GM21423 (cell line): Measurements from ENCODE around the gene LGR6.
"Not testable (repeated sequence)": the region's sequence is repeated elsewhere in the genome, so short reads cannot be mapped to it uniquely, and the experiment has no call there.

Experiments
- ATAC-seq: cut with Tn5 transposase; IDR thresholded peaks from one replicate; pipeline ENCODE4 v1.9.1; 2021; ENCODE audit warnings: mild to moderate bottlenecking, moderate library complexity; ENCODE audit not compliant: unreplicated experiment

Gene LGR6

DNA sequence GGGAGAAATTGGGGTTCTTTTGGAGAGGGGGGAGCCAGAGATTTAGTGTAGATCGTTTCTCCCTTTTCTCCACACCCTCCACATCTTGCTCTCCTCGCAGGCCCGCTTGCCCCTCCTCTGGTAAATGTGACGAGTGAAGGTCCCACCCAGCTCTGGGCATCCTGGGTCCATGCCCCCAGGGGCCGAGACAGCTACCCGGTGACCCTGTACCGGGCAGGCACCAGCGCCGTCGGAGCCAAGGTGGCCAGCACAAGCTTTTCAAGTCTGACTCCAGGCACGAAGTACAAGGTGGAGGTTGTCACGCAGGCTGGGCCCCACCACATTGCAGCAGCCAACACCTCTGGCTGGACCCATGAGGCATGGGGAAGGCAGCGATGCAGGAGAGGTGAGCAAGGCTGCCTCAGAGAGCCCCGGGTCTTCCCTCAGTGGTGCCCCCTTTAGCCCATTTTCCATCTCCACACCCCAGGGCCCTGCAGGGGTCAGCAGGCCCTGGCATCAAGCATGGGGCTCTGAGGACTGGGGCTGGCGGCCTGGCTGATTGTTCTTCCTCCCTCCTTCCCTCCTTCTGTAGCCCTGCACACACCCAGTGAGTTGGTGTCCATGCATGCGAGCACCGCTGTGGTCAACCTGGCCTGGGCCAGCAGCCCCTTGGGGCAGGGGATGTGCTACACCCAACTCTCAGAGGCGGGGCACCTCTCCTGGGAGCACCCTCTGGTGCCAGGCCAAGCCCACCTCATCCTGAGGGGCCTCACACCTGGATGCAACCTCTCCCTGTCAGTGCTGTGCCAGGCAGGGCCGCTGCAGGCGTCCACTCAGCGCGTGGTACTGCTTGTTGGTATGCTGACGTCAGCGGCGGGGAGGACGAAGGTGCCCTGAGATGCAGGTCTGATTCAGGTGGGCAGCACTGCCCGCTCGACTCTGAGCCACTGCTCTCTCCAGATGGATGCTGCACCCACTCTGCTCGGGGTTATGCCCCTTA lies 16.4 kb upstream of the LGR6 start:
- no peak for ATAC-seq

DNA sequence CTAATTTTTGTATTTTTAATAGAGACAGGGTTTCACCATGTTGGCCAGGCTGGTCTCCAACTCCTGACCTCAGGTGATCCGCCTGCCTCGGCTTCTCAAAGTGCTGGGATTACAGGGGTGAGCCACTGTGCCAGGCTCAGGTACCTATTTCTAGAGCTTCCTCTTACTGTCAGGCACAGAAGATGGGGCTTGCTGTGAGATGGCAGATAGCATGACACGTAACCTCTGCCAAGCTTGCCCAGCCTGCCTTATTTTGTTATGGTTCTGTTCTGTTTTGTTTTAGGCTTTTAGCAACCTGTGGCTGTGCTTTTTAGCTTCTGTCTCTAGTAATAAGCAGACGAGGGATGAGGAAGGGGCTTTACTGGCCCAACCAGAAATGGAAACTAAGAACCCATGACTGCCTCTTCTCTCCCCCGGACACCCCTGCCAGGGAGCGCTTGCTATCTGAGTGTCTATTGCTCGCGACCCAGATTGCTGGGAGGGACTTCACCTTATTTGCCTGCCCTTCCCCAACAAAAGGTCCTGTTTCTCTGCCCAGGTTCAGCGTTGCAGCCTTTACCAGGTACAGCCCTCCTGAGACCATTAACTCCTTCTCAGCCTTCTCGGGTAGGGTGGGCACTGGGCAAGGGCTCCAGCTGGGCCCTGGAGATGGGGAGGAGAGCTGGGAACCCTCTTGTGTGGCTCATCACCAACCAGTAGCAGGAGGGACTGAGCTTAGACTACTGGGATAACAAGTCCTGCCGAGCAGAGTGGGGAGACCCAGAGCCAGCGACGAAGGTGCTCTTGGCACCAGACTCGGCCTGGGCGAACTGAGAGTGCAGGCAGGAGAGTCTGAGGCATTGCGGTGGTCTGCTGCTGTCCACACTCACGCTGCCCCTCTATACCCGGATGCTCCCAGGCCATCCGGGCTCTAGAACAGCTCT lies 13.5 kb upstream of the LGR6 start:
- ATAC-seq = no peak

DNA sequence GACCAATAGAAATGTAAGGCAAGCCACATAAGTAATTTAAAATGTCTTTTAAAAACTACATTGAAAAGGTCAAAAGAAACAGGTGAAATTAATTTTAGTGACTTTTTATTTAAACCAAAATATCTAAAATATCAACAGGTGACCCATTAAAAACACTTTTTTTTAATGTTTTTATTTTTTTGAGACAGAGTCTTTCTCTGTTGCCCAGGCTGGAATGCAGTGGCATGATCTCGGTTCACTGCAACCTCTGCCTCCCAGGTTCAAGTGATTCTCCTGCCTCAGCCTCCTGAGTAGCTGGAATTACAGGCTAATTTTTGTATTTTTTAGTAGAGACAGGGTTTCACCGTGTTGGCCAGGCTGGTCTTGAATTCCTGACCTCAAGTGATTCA lies 12.9 kb upstream of the LGR6 start:
- ATAC-seq = not testable (repeated sequence)

DNA sequence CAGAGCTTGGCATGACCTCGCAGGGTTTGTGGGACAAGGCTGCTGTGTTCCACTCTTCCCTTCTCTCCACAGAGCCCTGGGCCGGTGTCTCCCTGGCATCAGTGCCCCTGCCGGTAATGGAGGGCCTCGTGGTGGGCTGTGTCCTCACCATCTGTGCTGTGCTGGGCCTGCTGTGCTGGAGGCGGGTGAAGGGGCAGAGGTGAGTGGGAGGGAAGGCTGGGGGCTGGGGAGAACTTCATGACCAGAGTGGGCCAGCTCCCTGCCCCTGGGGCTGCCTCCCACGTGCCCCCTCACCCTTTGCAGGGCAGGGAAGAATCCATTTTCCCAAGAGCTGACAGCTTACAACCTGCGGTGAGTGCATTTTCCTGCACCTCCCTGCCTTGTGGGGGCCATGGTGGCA lies 12.0 kb upstream of the LGR6 start:
- ATAC-seq = no peak

DNA sequence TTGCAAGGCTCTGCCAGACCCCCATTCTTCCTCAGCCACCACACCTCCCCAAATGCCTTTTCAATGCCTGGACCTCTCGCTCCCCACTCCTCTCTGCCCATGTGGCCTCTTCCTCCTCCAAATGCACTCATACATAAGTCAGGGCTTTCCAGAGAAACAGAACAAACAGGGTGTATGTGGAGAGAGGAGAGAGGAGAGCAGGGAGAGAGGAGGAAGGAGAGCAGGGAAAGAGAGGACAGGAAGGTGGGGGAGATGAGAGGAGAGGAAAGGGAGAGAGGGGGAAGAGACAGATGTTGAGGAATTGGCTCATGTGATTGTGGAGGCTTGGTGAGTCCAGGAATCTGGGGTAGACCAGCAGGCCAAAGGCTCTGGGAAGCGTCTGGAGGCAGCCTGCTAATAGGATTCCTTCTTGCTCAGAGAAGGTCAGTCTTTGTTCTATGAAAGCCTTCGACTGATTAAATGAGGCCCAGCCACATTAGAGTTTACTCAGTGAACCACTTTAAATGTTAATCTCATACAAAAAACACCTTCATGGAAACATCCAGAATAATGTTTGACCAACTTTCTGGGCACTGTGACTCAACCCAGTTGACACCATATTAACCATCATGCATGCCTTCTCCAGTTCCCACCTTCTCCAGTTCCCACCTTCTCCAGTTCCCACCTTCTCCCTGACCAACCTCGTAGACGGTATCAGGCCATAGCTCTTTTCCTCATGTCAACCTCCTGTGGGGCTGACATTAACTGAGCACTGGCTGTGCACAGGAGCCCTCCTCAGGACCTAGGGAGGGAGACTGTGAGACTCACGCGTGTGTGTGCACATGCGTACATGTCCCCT lies 11.3 kb upstream of the LGR6 start:
- ATAC-seq = no peak

DNA sequence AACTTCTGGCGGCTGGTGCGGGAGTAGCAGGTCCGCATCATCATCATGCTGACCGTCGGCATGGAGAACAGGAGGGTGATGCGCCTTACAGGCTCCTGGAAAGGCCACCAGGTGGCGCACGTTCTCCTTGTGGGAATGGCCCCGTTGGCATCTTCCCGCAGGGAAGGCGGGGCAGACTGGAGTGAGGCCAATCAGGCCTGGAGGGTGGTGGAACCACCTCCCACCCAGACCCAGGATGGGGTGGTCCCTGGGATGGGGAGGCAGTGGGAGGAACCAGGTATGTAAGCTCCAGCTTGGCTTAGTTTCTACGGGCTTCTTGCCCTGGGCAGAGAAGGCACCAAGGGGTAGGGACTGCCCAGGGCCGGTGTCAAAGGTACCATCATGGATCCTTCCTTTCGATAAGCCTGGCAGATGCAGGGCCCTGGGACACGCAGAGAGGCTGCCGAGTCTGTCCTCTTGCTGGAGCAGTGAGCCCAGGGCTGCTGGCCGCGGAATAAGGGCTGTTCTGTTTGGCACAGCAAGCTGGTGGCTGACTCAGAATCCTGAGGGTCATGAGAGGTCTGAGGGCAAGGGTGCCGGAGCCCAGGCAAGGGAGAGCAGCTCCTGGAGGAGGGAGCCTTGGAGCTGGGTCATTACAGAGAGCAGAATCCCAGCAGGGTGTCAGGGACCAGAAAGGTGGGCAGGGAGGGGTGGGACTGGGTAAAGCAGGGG lies 8.7 kb upstream of the LGR6 start:
- ATAC-seq = no peak

DNA sequence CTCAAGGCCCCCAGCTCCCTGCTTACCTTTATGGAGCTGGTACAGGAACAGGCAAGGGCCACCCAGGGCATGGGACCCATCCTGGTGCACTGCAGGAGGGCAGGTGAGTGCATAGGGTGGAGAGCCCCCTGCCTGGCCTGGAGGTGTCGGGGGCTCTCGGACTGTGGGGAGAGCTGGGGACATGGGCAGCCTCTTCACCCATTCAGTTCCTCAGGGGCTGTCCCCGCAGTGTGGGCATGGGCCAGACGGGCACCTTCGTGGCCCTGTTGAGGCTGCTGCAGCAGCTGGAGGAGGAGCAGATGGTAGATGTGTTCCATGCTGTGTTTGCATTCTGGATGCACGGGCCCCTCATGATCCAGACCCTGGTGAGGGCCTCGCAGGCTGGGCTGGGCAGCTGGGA lies 7.3 kb upstream of the LGR6 start:
- ATAC-seq = no peak

DNA sequence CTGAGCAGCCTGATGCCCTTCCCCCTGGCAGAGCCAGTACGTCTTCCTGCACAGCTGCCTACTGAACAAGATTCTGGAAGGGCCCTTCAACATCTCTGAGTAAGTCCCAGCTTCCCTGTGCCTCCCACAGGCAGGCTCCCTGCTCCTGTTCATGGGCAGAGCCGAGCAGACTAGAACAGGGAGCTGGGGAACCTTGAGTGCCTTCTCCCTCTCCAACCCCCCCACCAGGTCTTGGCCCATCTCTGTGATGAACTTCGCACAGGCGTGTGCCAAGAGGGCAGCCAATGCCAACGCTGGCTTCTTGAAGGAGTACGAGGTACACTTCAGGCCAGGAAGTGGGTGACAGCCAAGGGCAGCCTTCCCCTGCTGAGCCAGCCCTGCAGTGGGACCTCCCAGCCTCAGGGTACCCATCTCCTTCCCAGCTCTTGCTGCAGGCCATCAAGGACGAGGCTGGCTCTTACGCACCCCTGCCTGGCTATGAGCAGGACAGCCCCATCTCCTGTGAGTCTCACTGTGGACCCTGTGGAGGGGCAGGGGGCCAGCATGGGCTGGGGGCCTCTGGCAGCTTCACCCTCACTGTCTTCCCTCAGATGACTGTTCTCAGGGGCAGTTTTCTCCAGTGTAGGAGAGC lies 6.4 kb upstream of the LGR6 start:
- no peak for ATAC-seq

DNA sequence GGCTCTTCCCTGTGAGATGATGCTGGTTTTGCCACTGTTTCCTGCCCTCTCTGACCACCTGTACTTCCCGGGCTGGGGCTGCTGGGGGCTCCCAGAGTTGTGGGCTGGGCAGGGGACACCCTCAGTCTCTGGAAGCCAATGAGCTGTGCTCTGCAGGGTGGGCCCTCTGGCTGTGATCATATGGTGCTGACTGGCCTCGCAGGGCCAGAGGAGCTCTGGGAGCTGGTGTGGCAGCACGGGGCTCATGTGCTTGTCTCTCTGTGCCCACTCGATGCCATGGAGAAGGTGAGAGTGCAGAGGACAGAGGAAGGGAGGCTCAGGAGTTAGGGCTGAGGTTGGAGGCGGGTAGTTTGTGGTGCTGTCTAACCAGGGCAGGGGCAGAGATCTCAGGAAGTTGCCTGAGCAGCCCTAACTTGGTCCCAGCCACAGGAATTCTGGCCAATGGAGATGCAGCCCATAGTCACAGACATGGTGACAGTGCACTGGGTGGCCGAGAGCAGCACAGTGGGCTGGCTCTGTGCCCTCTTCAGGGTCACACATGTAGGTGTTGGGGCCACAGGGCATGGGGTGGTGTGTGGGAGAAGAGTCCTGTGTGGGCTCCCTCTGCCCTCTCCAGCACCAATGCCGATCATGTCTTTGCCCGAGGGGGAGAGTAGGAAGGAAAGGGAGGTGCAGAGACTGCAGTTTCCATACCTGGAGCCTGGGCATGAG lies 5.7 kb upstream of the LGR6 start:
- ATAC-seq = no peak

DNA sequence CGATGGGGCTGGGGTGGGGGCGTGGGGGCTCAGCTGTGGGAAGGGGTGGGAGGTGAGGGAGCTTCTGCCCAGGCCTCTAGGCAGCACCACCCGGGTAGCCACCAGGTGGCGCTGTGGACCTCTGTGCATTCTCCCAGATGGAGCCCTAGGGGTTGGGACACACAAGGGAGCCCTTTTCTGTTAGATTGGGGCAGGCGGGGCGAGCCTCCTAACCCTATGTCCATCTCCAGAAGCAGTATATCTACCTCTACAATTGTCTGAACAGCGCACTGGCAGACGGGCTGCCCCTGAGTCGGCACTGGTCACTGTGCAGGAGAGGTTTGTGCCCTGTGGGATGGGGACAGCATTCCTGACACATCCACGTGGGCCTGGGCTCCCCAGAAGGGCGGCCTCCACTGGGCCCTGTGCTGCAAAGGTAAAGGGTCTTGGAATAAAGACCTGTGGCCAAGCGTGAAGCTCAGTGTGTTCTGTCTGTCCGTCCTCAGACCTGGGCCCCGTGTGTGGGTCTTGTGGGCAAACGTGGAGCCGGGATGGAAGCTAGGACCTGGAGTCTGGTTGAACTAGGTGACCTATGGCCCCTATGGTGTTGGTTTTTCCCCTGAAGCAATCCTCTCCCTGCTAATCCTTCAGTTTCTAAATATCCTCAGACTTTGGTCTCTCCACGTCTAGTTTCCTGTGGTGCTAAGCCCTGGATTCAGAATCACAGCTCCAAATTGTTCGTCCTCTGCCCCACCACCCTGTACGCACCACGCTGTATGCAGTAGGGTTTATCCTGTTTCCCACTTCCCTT lies 4.4 kb upstream of the LGR6 start:
- no peak for ATAC-seq

DNA sequence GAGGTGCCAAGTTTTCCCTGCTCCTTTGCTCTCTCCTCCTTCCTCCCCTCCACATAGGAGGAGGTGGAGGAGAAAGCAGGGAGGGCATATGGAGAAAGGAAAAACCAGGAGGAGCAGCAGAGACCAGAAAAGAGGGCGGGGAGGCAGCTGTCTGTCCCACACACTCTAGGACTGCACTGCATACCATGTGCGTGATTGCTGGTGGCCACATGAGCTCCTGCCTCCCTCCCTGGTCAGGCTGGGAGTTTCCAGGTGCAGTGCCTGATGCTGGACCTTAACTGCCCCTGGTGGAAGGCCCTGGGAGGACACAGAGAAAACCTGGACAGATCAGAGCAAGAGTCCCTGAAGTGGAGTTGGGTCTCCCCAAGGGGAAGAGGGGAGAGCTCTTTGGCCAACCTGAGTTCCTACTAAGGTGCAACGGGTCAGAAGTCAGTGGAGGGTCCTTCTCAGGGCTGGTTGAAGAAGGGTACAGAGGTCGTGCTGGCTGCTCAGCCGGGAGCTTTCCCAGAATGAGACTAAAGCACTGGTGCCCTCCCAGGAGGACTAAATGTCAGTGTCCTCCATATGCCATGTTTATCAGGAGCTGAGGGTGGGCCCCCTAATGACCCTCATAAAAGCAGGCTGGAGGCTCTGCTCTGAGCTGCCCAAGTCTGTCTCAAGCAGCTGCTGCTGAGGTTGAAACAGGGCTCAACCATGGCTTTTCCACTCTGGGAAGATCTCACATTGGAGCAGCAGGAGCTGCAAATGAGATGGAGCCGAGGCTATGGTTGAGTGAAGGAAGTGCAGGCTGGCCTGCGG lies 3.5 kb upstream of the LGR6 start:
- no peak for ATAC-seq

DNA sequence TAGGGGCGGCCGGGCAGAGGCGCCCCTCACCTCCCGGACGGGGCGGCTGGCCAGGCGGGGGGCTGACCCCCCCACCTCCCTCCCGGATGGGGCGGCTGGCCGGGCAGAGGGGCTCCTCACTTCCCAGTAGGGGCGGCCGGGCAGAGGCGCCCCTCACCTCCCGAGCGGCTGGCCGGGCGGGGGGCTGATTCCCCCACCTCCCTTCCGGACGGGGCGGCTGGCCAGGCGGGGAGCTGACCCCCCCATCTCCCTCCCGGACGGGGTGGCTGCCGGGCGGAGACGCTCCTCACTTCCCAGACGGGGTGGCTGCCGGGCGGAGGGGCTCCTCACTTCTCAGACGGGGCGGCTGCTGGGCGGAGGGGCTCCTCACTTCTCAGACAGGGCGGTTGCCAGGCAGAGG lies 2.2 kb upstream of the LGR6 start:
- ATAC-seq = not testable (repeated sequence)

DNA sequence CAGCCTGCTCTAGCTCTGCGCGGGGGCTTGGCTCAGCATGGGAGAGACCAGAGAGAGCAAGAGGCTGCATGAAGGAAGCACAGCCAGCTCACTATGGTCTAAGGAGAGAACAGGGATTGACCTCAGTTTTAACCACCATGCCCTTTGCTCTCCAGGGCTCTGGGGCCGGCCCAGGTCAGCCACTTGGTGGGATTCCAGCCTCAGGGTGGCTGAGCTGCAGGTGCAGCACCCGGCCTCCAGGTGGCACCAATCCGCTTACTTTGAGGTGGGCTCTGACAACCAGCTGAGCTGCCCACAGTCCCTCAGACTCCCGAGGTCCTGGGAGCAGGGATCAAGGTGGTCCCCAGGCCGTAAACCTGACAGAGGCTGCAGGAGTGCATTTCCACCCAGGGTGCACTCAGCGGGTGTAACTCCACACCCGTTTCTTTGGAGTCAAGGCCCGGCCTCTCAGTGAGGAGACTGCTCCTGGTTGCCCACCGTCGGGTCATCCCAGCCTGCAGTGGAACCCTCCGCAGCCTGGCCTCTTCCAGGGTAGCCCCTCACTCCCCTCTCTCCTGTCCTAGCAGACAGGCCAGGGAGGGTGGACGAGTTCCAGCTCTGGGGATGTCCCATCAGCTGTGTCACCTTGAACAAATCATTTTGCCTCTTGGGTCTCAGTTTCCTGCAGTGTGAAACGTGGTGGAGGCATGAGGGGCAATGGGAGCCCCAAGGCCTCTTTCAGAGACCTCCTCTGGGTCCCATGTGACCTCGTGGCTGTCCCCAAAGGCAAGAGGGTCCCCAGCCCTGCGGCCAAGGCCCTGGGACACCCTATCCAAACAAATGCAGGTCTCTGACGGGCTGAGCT lies 607 bp upstream of the LGR6 start:
- ATAC-seq = no peak

DNA sequence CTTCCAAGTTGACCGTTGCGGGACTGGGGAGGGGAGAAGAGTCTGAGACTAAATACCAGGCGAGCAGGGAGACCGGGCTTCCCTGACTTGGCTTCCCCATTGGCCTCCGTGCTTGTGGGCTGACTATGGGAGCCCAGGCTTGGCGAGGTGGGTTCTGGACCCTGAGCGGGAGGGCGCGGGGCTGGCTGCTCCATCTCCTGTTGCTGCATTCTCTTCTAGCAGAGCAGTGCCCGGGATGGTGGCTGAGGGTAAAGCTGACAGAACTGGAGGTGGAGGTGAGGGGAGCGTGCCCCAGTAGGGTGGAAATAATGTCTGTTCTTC lies 689 bp downstream of the LGR6 start:
- ATAC-seq = no peak

DNA sequence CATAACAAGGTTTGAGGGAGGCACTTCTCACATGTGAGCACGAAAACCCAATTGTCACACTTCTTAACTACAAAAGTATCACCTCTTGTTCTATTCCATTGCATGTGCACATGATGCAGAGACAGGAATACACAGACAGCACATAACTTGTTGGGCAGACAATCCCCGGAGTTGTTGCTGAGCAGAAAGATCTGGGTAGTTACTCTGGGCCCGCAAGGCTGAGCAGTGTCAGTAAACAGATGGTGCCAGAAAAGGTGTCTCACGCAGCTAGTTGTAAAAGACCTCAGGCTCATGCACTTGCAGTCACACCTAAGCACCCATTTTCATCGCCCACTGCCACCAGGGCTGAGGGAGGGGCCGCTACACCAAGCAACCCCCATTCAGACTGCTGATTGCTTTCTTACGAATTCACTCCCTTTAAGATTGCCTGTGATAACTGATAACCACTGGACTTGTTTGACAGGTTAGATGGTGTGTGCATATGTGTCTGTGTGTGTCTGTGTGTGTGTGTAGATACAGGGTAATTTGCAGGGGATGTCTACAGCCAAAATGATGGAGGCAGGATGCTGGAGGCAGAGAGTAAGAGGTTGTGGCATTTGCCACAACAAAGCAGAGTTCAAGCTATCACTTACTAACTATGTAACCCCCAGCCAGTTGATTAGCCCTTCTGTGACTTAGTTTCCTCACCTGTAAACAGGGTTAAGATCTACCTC lies 4.2 kb downstream of the LGR6 start:
- ATAC-seq = no peak

DNA sequence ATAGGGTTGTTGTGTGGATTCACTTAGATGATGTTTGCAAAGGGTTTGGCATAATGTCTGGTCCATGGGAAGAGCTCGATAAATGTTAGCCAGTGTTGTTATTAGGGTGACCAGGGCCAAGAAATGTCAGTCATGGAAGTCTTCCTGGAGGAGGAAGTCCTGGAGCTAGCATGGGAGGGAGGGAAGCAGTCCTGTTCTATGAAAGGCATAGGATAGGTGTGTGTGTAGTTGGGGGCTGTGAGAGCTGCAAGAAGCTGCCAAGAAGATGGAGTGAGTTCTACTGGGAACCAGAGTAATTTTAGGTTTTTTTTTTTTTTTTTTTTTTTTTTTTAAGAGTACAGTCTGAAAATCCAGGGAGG lies 4.7 kb downstream of the LGR6 start:
- no peak for ATAC-seq
